Activated B cell treated with CpG ODN at 0.5 μM for 24 hours (primary cell): ENCODE measurements around the gene NDUFC2. TPM values are rescaled to one million over a fixed set of nuclear protein-coding genes. Genes with fewer than 3 reads are reported as not detected.

ENCODE experiments used
- ATAC-seq: fragments of 200-7000 bp; cut with Tn5 transposase; one replicate; pipeline ENCODE4 v1.10.0; 2021; ENCODE audit warnings: low read depth, mild to moderate bottlenecking, moderate library complexity
- CTCF ChIA-PET: fragments of 350-600 bp; sonication (Branson Sonifier 250); formaldehyde crosslinking; loops from one replicate; lab custom pipeline; 2021; ENCODE audit warnings: antibody characterized with exemption; lab: Charles Lee
- POLR2A ChIA-PET: fragments of 350-600 bp; sonication (Branson Sonifier 250); formaldehyde crosslinking; loops from one replicate; lab custom pipeline; 2021; ENCODE audit warnings: antibody characterized with exemption; lab: Charles Lee
- DNase-seq: peaks from one replicate; pipeline ENCODE4 v3.0.0; 2022
- H3K27ac Mint-ChIP-seq: one replicate; pipeline ENCODE4 v1.8.0; 2020; ENCODE audit warnings: mixed read lengths
- H3K27me3 Mint-ChIP-seq: one replicate; pipeline ENCODE4 v1.8.0; 2021; ENCODE audit warnings: mixed read lengths
- H3K36me3 Mint-ChIP-seq: one replicate; pipeline ENCODE4 v1.8.0; 2021; ENCODE audit warnings: low read depth, mixed read lengths
- H3K4me1 Mint-ChIP-seq: one replicate; pipeline ENCODE4 v1.8.0; 2021; ENCODE audit warnings: mixed read lengths
- H3K4me3 Mint-ChIP-seq: one replicate; pipeline ENCODE4 v1.8.0; 2020; ENCODE audit warnings: mild to moderate bottlenecking, mixed read lengths
- H3K9me3 Mint-ChIP-seq: one replicate; pipeline ENCODE4 v1.8.0; 2020; ENCODE audit warnings: mixed read lengths
- CTCF ChIP-seq: fragments of 200-600 bp; IDR thresholded peaks from one replicate; pipeline ENCODE4 v1.8.0; 2022; ENCODE audit warnings: antibody characterized with exemption, mild to moderate bottlenecking
- intact Hi-C: fragments of 100-400 bp; cut with micrococcal nuclease; formaldehyde crosslinking; loops from one replicate; pipeline ENCODE4 v1.15.1; 2024
- total RNA-seq: library from RNA; stranded (reverse); gene quantifications from 2 replicates; pipeline ENCODE4 v1.2.3, GENCODE V29; 2022

Gene NDUFC2
- total RNA-seq, 1 donor from 2014 or later: 88.4 TPM

GRCh38 chr11:78039391-78039918 lies 40.2 kb downstream of the NDUFC2 start:
- Mint-ChIP-seq H3K4me1 (peaks cover 8% of the 10 kb centered on the region), H3K4me3 (no peak overlapping the region), H3K36me3 (no peaks in the 10 kb centered on the region), H3K27me3 (peaks cover 5% of the 10 kb centered on the region), H3K9me3 (no peaks in the 10 kb centered on the region), H3K27ac (no peak overlapping the region)
- no peak for DNase-seq
- CTCF ChIA-PET: no interaction called here
- POLR2A ChIA-PET: no interaction called here
- intact Hi-C loops: no loop called here
- no peak for ATAC-seq
- no peak for TF ChIP-seq CTCF

- TF ChIP-seq CTCF: no peak
- DNase-seq: no peak
- peaks cover 8% of the 10 kb centered on the region for H3K4me1 Mint-ChIP-seq
- ChIA-PET POLR2A (no interaction called here), CTCF (no interaction called here)
- H3K27me3 Mint-ChIP-seq: peaks cover 5% of the 10 kb centered on the region
- no peak for ATAC-seq
- no peak overlapping the region for H3K27ac Mint-ChIP-seq
- H3K9me3 Mint-ChIP-seq: no peaks in the 10 kb centered on the region
- no peak overlapping the region for H3K4me3 Mint-ChIP-seq
- intact Hi-C loops: no loop called here
- H3K36me3 Mint-ChIP-seq: no peaks in the 10 kb centered on the region
These were observed 40.9 kb downstream of the NDUFC2 start for GRCh38 chr11:78038697-78039313.

GRCh38 chr11:78037825-78038620 lies 41.6 kb downstream of the NDUFC2 start:
- Mint-ChIP-seq H3K36me3 (no peaks in the 10 kb centered on the region), H3K27ac (no peak overlapping the region), H3K27me3 (no peaks in the 10 kb centered on the region), H3K4me1 (peaks cover 8% of the 10 kb centered on the region), H3K4me3 (no peak overlapping the region), H3K9me3 (no peaks in the 10 kb centered on the region)
- ATAC-seq: no peak
- no peak for DNase-seq
- intact Hi-C loops: no loop called here
- CTCF ChIA-PET: no interaction called here
- TF ChIP-seq CTCF: no peak
- POLR2A ChIA-PET: no interaction called here

GRCh38 chr11:78037056-78037455 lies 42.6 kb downstream of the NDUFC2 start:
- Mint-ChIP-seq H3K9me3 (no peaks in the 10 kb centered on the region), H3K27me3 (no peaks in the 10 kb centered on the region), H3K4me1 (peaks cover 8% of the 10 kb centered on the region), H3K36me3 (no peaks in the 10 kb centered on the region), H3K27ac (no peak overlapping the region), H3K4me3 (no peak overlapping the region)
- TF ChIP-seq CTCF: no peak
- ATAC-seq (no peak), DNase-seq (no peak)
- CTCF ChIA-PET: interaction anchor here (0.6 kb wide), 1 partner anchor 9 kb away, joined by 4 read pairs; no protein-coding TSS in a partner anchor
- POLR2A ChIA-PET: no interaction called here
- intact Hi-C loops: no loop called here

GRCh38 chr11:78036313-78036712 lies 43.3 kb downstream of the NDUFC2 start:
- TF ChIP-seq CTCF: no peak
- Mint-ChIP-seq H3K27ac (no peak overlapping the region), H3K4me3 (no peak overlapping the region), H3K36me3 (no peaks in the 10 kb centered on the region), H3K9me3 (no peaks in the 10 kb centered on the region), H3K4me1 (peaks cover 8% of the 10 kb centered on the region), H3K27me3 (peaks cover 2% of the 10 kb centered on the region)
- ChIA-PET CTCF (no interaction called here), POLR2A (no interaction called here)
- no peak for DNase-seq
- intact Hi-C loops: no loop called here
- ATAC-seq: no peak
